GM12878 (cell line): Measurements from ENCODE around the gene DAPK2. TPM values are rescaled to one million over a fixed set of nuclear protein-coding genes. Genes with fewer than 3 reads are reported as not detected.

ENCODE experiments used
- ATAC-seq: fragments of 200-7000 bp; cut with Tn5 transposase; 3 replicates; pipeline ENCODE4 v1.9.1; 2020; ENCODE audit warnings: mild to moderate bottlenecking, moderate library complexity
- BruUV-seq: library from RNA; stranded (reverse); fragments of 400-500 nt; replicated peaks from 2 replicates; lab custom pipeline; 2021; lab: Mats Ljungman, UMichigan
- CTCF ChIA-PET: fragments of 300-600 bp; sonication (Branson Sonifier 250); formaldehyde crosslinking; extraction: SDS; loops from one replicate; lab custom pipeline; 2021; ENCODE audit warnings: inconsistent platforms; lab: Yijun Ruan, JAX
- POLR2A ChIA-PET: fragments of 350-600 bp; formaldehyde crosslinking; extraction: SDS; loops from one replicate; lab custom pipeline; 2021; ENCODE audit warnings: inconsistent platforms; lab: Charles Lee
- RAD21 ChIA-PET: fragments of 300-600 bp; sonication (Branson Sonifier 250); formaldehyde crosslinking; loops from one replicate; lab custom pipeline; 2023; ENCODE audit warnings: antibody characterized with exemption; ENCODE audit not compliant: unreplicated experiment; lab: Charles Lee
- SMC1A ChIA-PET: fragments of 300-600 bp; sonication (Branson Sonifier 250); formaldehyde crosslinking; loops from one replicate; lab custom pipeline; 2023; ENCODE audit not compliant: unreplicated experiment, uncharacterized antibody; lab: Charles Lee
- DNase-seq: peaks from one replicate; pipeline ENCODE4 v3.0.0-alpha.2; 2011; ENCODE audit warnings: low read depth, low spot score
- FAIRE-seq: peaks from 3 replicates; lab custom pipeline; 2011; peaks lifted over from hg19 to GRCh38; lab: Jason Lieb, UNC
- H2AFZ ChIP-seq: 2 replicates; pipeline ENCODE4 v1.6.0; 2011; ENCODE audit warnings: low read depth, low read length, control low read depth; ENCODE audit not compliant: control insufficient read depth
- H3K27ac ChIP-seq: 2 replicates; pipeline ENCODE4 v1.5.1; 2011; ENCODE audit warnings: control low read depth; ENCODE audit not compliant: control insufficient read depth, insufficient read depth
- H3K27me3 ChIP-seq, 2 experiments: replicated peaks in 1 of 2; 2 replicates each; pipeline versions ENCODE4 v1.6.0 to v1.6.1; 2011; ENCODE audit warnings: low read length in 1 of 2; ENCODE audit not compliant: control insufficient read depth in 2 of 2, insufficient read depth in 2 of 2
- H3K36me3 ChIP-seq, 2 experiments: 2 replicates each; pipeline ENCODE4 v1.5.1; 2011; ENCODE audit warnings: low read length in 1 of 2; ENCODE audit not compliant: control insufficient read depth in 2 of 2, insufficient read depth in 2 of 2
- H3K4me1 ChIP-seq: 2 replicates; pipeline ENCODE4 v1.6.1; 2011; ENCODE audit warnings: mild to moderate bottlenecking, low read length, moderate library complexity, mixed read lengths; ENCODE audit not compliant: control insufficient read depth, insufficient read depth
- H3K4me2 ChIP-seq: 2 replicates; pipeline ENCODE4 v1.6.0; 2011; ENCODE audit warnings: control low read depth; ENCODE audit not compliant: control insufficient read depth, insufficient read depth
- H3K4me3 ChIP-seq: fragments of 200-600 bp; sonication (generic); 2 replicates; pipeline ENCODE4 v1.5.1; 2016
- H3K79me2 ChIP-seq: 2 replicates; pipeline ENCODE4 v1.6.0; 2011; ENCODE audit warnings: low read length; ENCODE audit not compliant: control insufficient read depth, insufficient read depth
- H3K9ac ChIP-seq: 2 replicates; pipeline ENCODE4 v1.8.0; 2011; ENCODE audit warnings: low read length, control low read depth, mixed read lengths; ENCODE audit not compliant: control insufficient read depth, insufficient read depth
- H3K9me3 ChIP-seq: replicated peaks from 3 replicates; pipeline ENCODE4 v1.5.1; 2011; ENCODE audit warnings: mild to moderate bottlenecking, low read length; ENCODE audit not compliant: control insufficient read depth, insufficient read depth
- H4K20me1 ChIP-seq: 2 replicates; pipeline ENCODE4 v1.6.0; 2011; ENCODE audit not compliant: control insufficient read depth, insufficient read depth
- FOXM1 ChIP-seq: IDR thresholded peaks from 2 replicates; pipeline ENCODE4 v1.6.1; 2012; ENCODE audit warnings: low read depth, mild to moderate bottlenecking, inconsistent platforms, low read length, moderate library complexity
- IKZF1 ChIP-seq: fragments of 450-650 bp; conservative IDR thresholded peaks from 2 replicates; pipeline ENCODE4 v1.6.1; 2017; ENCODE audit warnings: antibody characterized with exemption, mild to moderate bottlenecking
- IKZF2 ChIP-seq, 2 experiments: fragments of 450-650 bp; IDR thresholded peaks; 2 replicates each; pipeline ENCODE4 v1.6.1; 2017; ENCODE audit warnings: mild to moderate bottlenecking in 2 of 2, moderate library complexity in 2 of 2
- MYC ChIP-seq: IDR thresholded peaks from 2 replicates; pipeline ENCODE4 v1.6.1; 2011; ENCODE audit warnings: mild to moderate bottlenecking, low read length, moderate library complexity, inconsistent platforms; ENCODE audit not compliant: insufficient read depth, insufficient replicate concordance, insufficient read length, severe bottlenecking
- NBN ChIP-seq: fragments of 450-650 bp; IDR thresholded peaks from 2 replicates; pipeline ENCODE4 v1.6.1; 2016
- RUNX3 ChIP-seq: IDR thresholded peaks from 2 replicates; pipeline ENCODE4 v1.6.1; 2012; ENCODE audit warnings: low read length, inconsistent platforms
- SMC3 ChIP-seq: IDR thresholded peaks from 2 replicates; pipeline ENCODE4 v1.6.1; 2011; ENCODE audit warnings: low read length, improper control_type of control experiment, borderline replicate concordance
- TCF12 ChIP-seq: IDR thresholded peaks from 2 replicates; pipeline ENCODE4 v1.6.1; 2011; ENCODE audit warnings: low read depth, mild to moderate bottlenecking, low read length
- YY1 ChIP-seq: IDR thresholded peaks from 2 replicates; pipeline ENCODE4 v1.6.1; 2011; ENCODE audit warnings: low read depth, mild to moderate bottlenecking, low read length
- WGBS: methylation state at CpG from one replicate; pipeline ENCODE4 v1.1.6; 2016; ENCODE audit warnings: low lambda C conversion rate; ENCODE audit not compliant: insufficient replicate concordance, insufficient coverage; ENCODE audit errors: missing lambda C conversion rate; 5-methylcytosine and 5-hydroxymethylcytosine counted together
- in situ Hi-C: fragments of 300-500 bp; cut with MboI; formaldehyde crosslinking; loops from 9 replicates; pipeline ENCODE4 v1.14.3; 2018; ENCODE audit warnings: mixed read lengths
- intact Hi-C: fragments of 100-400 bp; cut with micrococcal nuclease; formaldehyde crosslinking; loops from one replicate; pipeline ENCODE4 v1.14.2; 2022; ENCODE audit not compliant: unreplicated experiment
- polyA plus RNA-seq, 11 experiments: library from polyadenylated mRNA; depleted of rRNA in 4 of 11; unstranded in 6 of 11; stranded (reverse) in 5 of 11; fragments of >200 nt; fragmentation: Nextera tagmentation in 4 of 11; fragmentation: Illumina TruSeq in 1 of 11; extraction: Ambion mirVana in 4 of 11; extraction: Trizol in 1 of 11; gene quantifications; 1 replicate in 1 of 11; 2 replicates in 10 of 11; pipeline versions ENCODE4 v1.2.1 to v1.2.3, GENCODE V29; 2011 to 2016; ENCODE audit warnings: inconsistent platforms in 2 of 11, missing spikeins in 2 of 11, low read depth in 1 of 11
- total RNA-seq, 4 experiments: library from RNA; depleted of rRNA in 3 of 4; stranded (reverse); fragments of >200 nt in 3 of 4; fragmentation: Illumina TruSeq in 1 of 4; extraction: Trizol in 1 of 4; gene quantifications; 2 replicates each; pipeline versions ENCODE4 v1.2.1 to v1.2.3, GENCODE V29; 2013 to 2021
- TF ChIP-seq, protein P1 (sequence below), 3 experiments: IDR thresholded peaks in 2 of 3; conservative IDR thresholded peaks in 1 of 3; 2 replicates each; pipeline ENCODE4 v1.5.1; 2011; ENCODE audit warnings: low read depth in 3 of 3, low read length in 3 of 3, mild to moderate bottlenecking in 3 of 3, control low read depth in 2 of 3, moderate library complexity in 2 of 3, inconsistent platforms in 1 of 3, mixed read lengths in 1 of 3; ENCODE audit not compliant: control insufficient read depth in 2 of 3, insufficient read depth in 1 of 3; ENCODE audit errors: extremely low read depth in 1 of 3
- TF ChIP-seq, protein P2 (sequence below): fragments of 450-650 bp; IDR thresholded peaks from 2 replicates; pipeline ENCODE4 v1.6.1; 2017; ENCODE audit warnings: mild to moderate bottlenecking, moderate library complexity
- TF ChIP-seq, protein P3 (sequence below): fragments of 450-650 bp; IDR thresholded peaks from 2 replicates; pipeline ENCODE4 v1.6.1; 2016; ENCODE audit warnings: mild to moderate bottlenecking

The DAPK2 gene
- total and polyA plus RNA-seq, 10 of the 15 experiments (the other 5 are each of a cell fraction or from before 2014, with no cell fraction given): 0.69 to 8.4 (median 4.1) TPM

DNA sequence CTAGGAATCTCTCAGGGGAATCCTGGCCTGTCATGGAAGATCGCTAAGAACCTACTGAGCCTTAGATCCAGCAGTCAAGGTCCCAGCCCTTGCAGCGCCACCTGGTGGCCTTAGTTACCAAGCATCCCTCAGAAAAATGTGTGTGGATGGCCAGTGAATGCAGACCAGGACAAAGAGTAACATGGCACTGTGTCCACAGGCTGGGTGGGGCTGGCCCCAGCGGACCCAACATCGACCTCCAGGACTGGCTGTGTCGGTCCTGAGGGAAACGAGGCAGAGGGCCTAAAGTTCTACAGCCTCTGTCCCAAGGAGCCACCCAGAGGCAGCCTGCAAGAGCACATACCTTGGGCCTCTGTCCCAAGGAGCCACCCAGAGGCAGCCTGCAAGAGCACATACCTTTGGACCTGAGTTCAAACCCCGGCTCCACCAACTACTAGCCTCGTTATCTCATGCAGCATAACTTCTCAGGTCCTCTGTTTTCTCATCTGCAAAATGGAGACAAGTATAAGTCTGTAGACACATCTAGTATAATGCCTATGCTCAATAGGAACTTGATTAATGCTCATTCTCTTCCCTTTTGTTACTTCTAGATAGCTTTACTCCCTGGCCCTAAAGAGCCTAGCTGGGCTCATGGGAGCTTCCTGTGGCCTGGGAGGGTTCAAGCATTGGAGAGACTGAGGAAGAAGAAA is 155.1 kb downstream of the DAPK2 start:
- Histone ChIP-seq H3K4me3 (no peak overlapping the region), H3K4me1 (peaks cover 62% of the 10 kb centered on the region), H3K9ac (no peak overlapping the region), H3K27ac (peak overlapping the region; percentile 79), H2AFZ (peak overlapping the region; percentile 56), H4K20me1 (no peaks in the 10 kb centered on the region), H3K9me3 (no peaks in the 10 kb centered on the region; the same call in 2 of the 3 replicates), H3K27me3 (no peaks in the 10 kb centered on the region), H3K36me3 (no peaks in the 10 kb centered on the region), H3K4me2 (peak overlapping the region; percentile 34; the same call in 1 of the 2 replicates), H3K79me2 (no peaks in the 10 kb centered on the region)
- RAD21 ChIA-PET: interaction anchor here (0.7 to 9.0 kb wide), 29 partner anchors 10 to 175 kb away, joined by 3 to 77 read pairs (median 7); partner anchors contain the start of gene DAPK2
- in situ Hi-C loops: loop anchor here (5.0 kb wide), 1 partner anchor 139 kb away; no protein-coding TSS in a partner anchor
- ATAC-seq (peak; percentile 67), DNase-seq (peak; percentile 72), FAIRE-seq (peak; percentile 77)
- SMC1A ChIA-PET: interaction anchor here (0.7 to 9.9 kb wide), 37 partner anchors 10 to 544 kb away, joined by 3 to 143 read pairs (median 6); partner anchors contain the start of genes DAPK2 and HERC1
- BruUV-seq: no TSS peak
- intact Hi-C loops: loop anchor here (1.0 to 10.0 kb wide), 5 partner anchors 58 to 386 kb away; partner anchors contain the start of genes HERC1 and USP3
- POLR2A ChIA-PET: interaction anchor here (1.1 to 2.6 kb wide), 6 partner anchors 22 to 178 kb away, joined by 4 to 11 read pairs (median 5); no protein-coding TSS in a partner anchor
- CTCF ChIA-PET: interaction anchor here (0.6 to 8.7 kb wide), 33 partner anchors 9 to 281 kb away, joined by 3 to 147 read pairs (median 5); partner anchors contain the start of genes DAPK2 and HERC1
- WGBS: 9% methylated on average over 8 of the region's 8 CpGs
- TF ChIP-seq SMC3: peak; percentile 92
- TF ChIP-seq, protein P1, sequence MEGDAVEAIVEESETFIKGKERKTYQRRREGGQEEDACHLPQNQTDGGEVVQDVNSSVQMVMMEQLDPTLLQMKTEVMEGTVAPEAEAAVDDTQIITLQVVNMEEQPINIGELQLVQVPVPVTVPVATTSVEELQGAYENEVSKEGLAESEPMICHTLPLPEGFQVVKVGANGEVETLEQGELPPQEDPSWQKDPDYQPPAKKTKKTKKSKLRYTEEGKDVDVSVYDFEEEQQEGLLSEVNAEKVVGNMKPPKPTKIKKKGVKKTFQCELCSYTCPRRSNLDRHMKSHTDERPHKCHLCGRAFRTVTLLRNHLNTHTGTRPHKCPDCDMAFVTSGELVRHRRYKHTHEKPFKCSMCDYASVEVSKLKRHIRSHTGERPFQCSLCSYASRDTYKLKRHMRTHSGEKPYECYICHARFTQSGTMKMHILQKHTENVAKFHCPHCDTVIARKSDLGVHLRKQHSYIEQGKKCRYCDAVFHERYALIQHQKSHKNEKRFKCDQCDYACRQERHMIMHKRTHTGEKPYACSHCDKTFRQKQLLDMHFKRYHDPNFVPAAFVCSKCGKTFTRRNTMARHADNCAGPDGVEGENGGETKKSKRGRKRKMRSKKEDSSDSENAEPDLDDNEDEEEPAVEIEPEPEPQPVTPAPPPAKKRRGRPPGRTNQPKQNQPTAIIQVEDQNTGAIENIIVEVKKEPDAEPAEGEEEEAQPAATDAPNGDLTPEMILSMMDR (IDR thresholded peaks at IDR 0.05 in 2 of 3, conservative IDR thresholded peaks at IDR 0.05 in 1 of 3; ENCODE audit: control insufficient read depth in 2 of 3, extremely low read depth in 1 of 3, insufficient read depth in 1 of 3, low read depth in 3 of 3, low read length in 3 of 3): peak; percentile 80 to 88 (median 86)
- peak; percentile 82 for TF ChIP-seq YY1
- TF ChIP-seq IKZF1: peak; percentile 60
- TF ChIP-seq FOXM1: 0 out of 2 replicates have a peak, but pooled peaks have one; percentile 12
- peak; percentile 34; the same call in 1 of the 2 replicates for TF ChIP-seq RUNX3
- TF ChIP-seq, protein P2, sequence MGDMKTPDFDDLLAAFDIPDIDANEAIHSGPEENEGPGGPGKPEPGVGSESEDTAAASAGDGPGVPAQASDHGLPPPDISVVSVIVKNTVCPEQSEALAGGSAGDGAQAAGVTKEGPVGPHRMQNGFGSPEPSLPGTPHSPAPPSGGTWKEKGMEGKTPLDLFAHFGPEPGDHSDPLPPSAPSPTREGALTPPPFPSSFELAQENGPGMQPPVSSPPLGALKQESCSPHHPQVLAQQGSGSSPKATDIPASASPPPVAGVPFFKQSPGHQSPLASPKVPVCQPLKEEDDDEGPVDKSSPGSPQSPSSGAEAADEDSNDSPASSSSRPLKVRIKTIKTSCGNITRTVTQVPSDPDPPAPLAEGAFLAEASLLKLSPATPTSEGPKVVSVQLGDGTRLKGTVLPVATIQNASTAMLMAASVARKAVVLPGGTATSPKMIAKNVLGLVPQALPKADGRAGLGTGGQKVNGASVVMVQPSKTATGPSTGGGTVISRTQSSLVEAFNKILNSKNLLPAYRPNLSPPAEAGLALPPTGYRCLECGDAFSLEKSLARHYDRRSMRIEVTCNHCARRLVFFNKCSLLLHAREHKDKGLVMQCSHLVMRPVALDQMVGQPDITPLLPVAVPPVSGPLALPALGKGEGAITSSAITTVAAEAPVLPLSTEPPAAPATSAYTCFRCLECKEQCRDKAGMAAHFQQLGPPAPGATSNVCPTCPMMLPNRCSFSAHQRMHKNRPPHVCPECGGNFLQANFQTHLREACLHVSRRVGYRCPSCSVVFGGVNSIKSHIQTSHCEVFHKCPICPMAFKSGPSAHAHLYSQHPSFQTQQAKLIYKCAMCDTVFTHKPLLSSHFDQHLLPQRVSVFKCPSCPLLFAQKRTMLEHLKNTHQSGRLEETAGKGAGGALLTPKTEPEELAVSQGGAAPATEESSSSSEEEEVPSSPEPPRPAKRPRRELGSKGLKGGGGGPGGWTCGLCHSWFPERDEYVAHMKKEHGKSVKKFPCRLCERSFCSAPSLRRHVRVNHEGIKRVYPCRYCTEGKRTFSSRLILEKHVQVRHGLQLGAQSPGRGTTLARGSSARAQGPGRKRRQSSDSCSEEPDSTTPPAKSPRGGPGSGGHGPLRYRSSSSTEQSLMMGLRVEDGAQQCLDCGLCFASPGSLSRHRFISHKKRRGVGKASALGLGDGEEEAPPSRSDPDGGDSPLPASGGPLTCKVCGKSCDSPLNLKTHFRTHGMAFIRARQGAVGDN: no peak
- 0 out of 2 replicates have a peak, but pooled peaks have one; percentile 52 for TF ChIP-seq NBN
- 0 out of 4 replicates have a peak, but pooled peaks of 1 of the 2 experiments have one; percentile 36 for TF ChIP-seq IKZF2 (IDR thresholded peaks at IDR 0.05)
- TF ChIP-seq TCF12: 0 out of 2 replicates have a peak, but pooled peaks have one; percentile 3
- TF ChIP-seq MYC: no peak
- TF ChIP-seq, protein P3, sequence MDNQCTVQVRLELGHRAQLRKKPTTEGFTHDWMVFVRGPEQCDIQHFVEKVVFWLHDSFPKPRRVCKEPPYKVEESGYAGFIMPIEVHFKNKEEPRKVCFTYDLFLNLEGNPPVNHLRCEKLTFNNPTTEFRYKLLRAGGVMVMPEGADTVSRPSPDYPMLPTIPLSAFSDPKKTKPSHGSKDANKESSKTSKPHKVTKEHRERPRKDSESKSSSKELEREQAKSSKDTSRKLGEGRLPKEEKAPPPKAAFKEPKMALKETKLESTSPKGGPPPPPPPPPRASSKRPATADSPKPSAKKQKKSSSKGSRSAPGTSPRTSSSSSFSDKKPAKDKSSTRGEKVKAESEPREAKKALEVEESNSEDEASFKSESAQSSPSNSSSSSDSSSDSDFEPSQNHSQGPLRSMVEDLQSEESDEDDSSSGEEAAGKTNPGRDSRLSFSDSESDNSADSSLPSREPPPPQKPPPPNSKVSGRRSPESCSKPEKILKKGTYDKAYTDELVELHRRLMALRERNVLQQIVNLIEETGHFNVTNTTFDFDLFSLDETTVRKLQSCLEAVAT: peak; percentile 56; the same call in 1 of the 2 replicates
